ENCODE results near the gene SAPCD2. TPM values are rescaled to one million over a fixed set of nuclear protein-coding genes. Genes with fewer than 3 reads are reported as not detected.

SAPCD2 gene
- polyA plus RNA-seq, 3 donors, result 0.03 to 3.1 (median 1.7) TPM

DNA sequence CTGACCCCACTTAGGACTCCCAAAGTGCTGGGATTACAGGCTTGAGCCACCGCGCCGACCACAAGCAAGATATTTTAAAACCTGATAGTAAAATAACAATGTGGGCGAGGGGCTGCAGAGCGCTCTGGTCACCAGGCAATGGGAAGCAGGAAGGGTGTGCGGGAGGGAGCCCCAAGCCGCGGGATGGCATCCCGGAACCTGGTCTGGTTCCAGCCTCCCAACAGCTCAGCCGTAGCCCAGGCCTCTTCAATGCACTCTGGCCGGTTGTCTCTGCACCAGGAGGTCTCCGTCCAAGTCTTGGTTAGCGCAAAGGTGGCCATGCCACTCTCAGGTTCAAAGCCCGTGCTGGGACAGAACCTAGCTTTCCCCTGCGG, 6.3 kb upstream of the SAPCD2 start:
- Mint-ChIP-seq H3K9me3 (peaks cover 0 to 4% (median 2%) of the 10 kb centered on the region in 7 donors), H3K27ac (peak overlapping the region; percentile 46 to 90 (median 85)), H3K36me3 (peaks cover 12 to 30% of the 10 kb centered on the region in 2 donors), H3K4me3 (peak overlapping the region; percentile 75 to 78), H3K4me1 (peaks cover 55% of the 10 kb centered on the region), H3K27me3 (ENCODE audit: low read depth in 3 of 3) (peaks cover 0 to 3% (median 0%) of the 10 kb centered on the region in 3 donors)
- H3K4me3 ChIP-seq (replicated peaks in 1 of 3; ENCODE audit: low read depth in 2 of 3, low read length in 3 of 3), result peak overlapping the region in 2 of 3 experiments; percentile 59 to 74
- TF ChIP-seq, protein P1, sequence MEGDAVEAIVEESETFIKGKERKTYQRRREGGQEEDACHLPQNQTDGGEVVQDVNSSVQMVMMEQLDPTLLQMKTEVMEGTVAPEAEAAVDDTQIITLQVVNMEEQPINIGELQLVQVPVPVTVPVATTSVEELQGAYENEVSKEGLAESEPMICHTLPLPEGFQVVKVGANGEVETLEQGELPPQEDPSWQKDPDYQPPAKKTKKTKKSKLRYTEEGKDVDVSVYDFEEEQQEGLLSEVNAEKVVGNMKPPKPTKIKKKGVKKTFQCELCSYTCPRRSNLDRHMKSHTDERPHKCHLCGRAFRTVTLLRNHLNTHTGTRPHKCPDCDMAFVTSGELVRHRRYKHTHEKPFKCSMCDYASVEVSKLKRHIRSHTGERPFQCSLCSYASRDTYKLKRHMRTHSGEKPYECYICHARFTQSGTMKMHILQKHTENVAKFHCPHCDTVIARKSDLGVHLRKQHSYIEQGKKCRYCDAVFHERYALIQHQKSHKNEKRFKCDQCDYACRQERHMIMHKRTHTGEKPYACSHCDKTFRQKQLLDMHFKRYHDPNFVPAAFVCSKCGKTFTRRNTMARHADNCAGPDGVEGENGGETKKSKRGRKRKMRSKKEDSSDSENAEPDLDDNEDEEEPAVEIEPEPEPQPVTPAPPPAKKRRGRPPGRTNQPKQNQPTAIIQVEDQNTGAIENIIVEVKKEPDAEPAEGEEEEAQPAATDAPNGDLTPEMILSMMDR (IDR thresholded peaks at IDR 0.05), result no peak
- H3K9me3 ChIP-seq (replicated peaks in 1 of 2; ENCODE audit: control insufficient read depth in 1 of 2, insufficient read depth in 1 of 2, low read length in 2 of 2), result no peaks in the 10 kb centered on the region
- peaks cover 18 to 64% of the 10 kb centered on the region in 2 donors for H3K4me1 ChIP-seq (ENCODE audit: control insufficient read depth in 1 of 2, insufficient read depth in 2 of 2, low read length in 2 of 2)
- DNase-seq, result no peak
- peaks cover 14 to 19% of the 10 kb centered on the region in 2 donors for H3K36me3 ChIP-seq (replicated peaks in 1 of 2; ENCODE audit: control insufficient read depth in 1 of 2, insufficient read depth in 2 of 2, low read length in 2 of 2)
- H4K20me1 ChIP-seq (ENCODE audit: insufficient read depth, low read length), result peaks cover 20% of the 10 kb centered on the region
- 62% methylated on average over 12 of the region's 15 CpGs for WGBS (ENCODE audit: insufficient coverage)
- peak overlapping the region; percentile 89 for H3K4me2 ChIP-seq (replicated peaks; ENCODE audit: extremely low read depth, low read length, poor library complexity, severe bottlenecking)
- no peaks in the 10 kb centered on the region for H3K27me3 ChIP-seq (ENCODE audit: control insufficient read depth in 2 of 2, insufficient read depth in 2 of 2, low read length in 2 of 2)
- H2AFZ ChIP-seq (ENCODE audit: insufficient read depth, low read depth, low read length, poor library complexity, severe bottlenecking), result peak overlapping the region; percentile 84
- H3K9ac ChIP-seq (ENCODE audit: insufficient read depth, low read length, poor library complexity, severe bottlenecking), result no peak overlapping the region
- H3K79me2 ChIP-seq (ENCODE audit: insufficient read depth, low read length), result no peaks in the 10 kb centered on the region
- H3K27ac ChIP-seq (ENCODE audit: low read depth in 1 of 2, low read length in 2 of 2), result peak overlapping the region in 1 of 2 donors; percentile 73
- intact Hi-C loops (cut with micrococcal nuclease), result no loop called here

DNA sequence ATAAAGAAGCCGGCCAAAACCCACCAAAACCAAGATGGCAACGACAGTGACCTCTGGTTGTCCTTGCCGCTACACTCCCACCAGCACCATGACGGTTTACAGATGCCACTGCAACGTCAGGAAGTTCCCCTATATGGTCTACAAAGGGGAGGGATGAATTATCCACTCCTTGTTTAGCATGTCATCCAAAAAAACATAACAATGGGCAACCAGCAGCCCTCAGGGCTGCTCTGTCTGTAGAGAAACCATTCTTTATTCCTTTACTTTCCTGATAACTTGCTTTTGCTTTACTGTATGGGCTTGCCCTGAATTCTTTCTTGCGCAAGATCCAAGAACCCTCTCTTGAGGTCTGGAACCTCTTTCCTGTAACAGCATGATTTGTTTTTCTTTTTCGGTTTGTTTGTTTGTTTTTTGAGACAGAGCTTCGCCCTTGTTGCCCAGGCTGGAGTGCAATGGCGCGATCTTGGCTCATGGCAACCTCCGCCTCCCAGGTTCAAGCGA, 5.0 kb upstream of the SAPCD2 start:
- Histone ChIP-seq H3K4me1 (ENCODE audit: control insufficient read depth in 1 of 2, insufficient read depth in 2 of 2, low read length in 2 of 2) (peaks cover 30 to 75% of the 10 kb centered on the region in 2 donors), H3K4me2 (replicated peaks; ENCODE audit: extremely low read depth, low read length, poor library complexity, severe bottlenecking) (no peak overlapping the region), H4K20me1 (ENCODE audit: insufficient read depth, low read length) (peaks cover 20% of the 10 kb centered on the region), H3K9ac (ENCODE audit: insufficient read depth, low read length, poor library complexity, severe bottlenecking) (no peak overlapping the region), H3K79me2 (ENCODE audit: insufficient read depth, low read length) (no peaks in the 10 kb centered on the region), H3K27ac (ENCODE audit: low read depth in 1 of 2, low read length in 2 of 2) (peak overlapping the region in 1 of 2 donors; percentile 87), H2AFZ (ENCODE audit: insufficient read depth, low read depth, low read length, poor library complexity, severe bottlenecking) (no peak overlapping the region), H3K4me3 (replicated peaks in 1 of 3; ENCODE audit: low read depth in 2 of 3, low read length in 3 of 3) (no peak overlapping the region), H3K27me3 (ENCODE audit: control insufficient read depth in 2 of 2, insufficient read depth in 2 of 2, low read length in 2 of 2) (no peaks in the 10 kb centered on the region), H3K36me3 (replicated peaks in 1 of 2; ENCODE audit: control insufficient read depth in 1 of 2, insufficient read depth in 2 of 2, low read length in 2 of 2) (peaks cover 12% of the 10 kb centered on the region in 2 donors), H3K9me3 (replicated peaks in 1 of 2; ENCODE audit: control insufficient read depth in 1 of 2, insufficient read depth in 1 of 2, low read length in 2 of 2) (no peaks in the 10 kb centered on the region)
- DNase-seq, result peak in 2 of 3 donors; percentile 47 to 48
- H3K27me3 Mint-ChIP-seq (ENCODE audit: low read depth in 3 of 3), result peaks cover 0 to 3% (median 0%) of the 10 kb centered on the region in 3 donors
- H3K27ac Mint-ChIP-seq, result peak overlapping the region; percentile 89 to 96 (median 93)
- H3K9me3 Mint-ChIP-seq, result peaks cover 0 to 4% (median 2%) of the 10 kb centered on the region in 7 donors
- H3K4me3 Mint-ChIP-seq, result peak overlapping the region in 1 of 2 donors; percentile 16
- H3K4me1 Mint-ChIP-seq, result peaks cover 67% of the 10 kb centered on the region
- peaks cover 8 to 19% of the 10 kb centered on the region in 2 donors for H3K36me3 Mint-ChIP-seq
- TF ChIP-seq, protein P1 (IDR thresholded peaks at IDR 0.05), result no peak
- intact Hi-C loops (cut with micrococcal nuclease), result no loop called here
- WGBS (ENCODE audit: insufficient coverage), result no CpG with 5 or more reads among the region's 12 CpGs

All from CD14-positive monocyte (primary cell).